Tibial nerve (tissue), 4 donors: ENCODE results near the gene SMARCA2.

Source experiments
- CTCF ChIP-seq, 5 experiments: fragments of 200-600 bp in 3 of 5; fragments of 450-650 bp in 2 of 5; sonication (generic) in 3 of 5; IDR thresholded peaks; one replicate each; pipeline ENCODE4 v1.5.1; 2016 to 2019; ENCODE audit warnings: antibody characterized with exemption in 5 of 5, mild to moderate bottlenecking in 3 of 5, moderate library complexity in 2 of 5
- EP300 ChIP-seq, 2 donors: sonication (generic); formaldehyde crosslinking; IDR thresholded peaks; one replicate each; pipeline ENCODE4 v1.6.1; 2017; ENCODE audit warnings: antibody characterized with exemption in 2 of 2, mild to moderate bottlenecking in 1 of 2
- POLR2A ChIP-seq, 2 donors: fragments of 450-650 bp; IDR thresholded peaks; one replicate each; pipeline ENCODE4 v1.6.1; 2017; ENCODE audit warnings: antibody characterized with exemption in 2 of 2, mild to moderate bottlenecking in 2 of 2, moderate library complexity in 2 of 2

DNA sequence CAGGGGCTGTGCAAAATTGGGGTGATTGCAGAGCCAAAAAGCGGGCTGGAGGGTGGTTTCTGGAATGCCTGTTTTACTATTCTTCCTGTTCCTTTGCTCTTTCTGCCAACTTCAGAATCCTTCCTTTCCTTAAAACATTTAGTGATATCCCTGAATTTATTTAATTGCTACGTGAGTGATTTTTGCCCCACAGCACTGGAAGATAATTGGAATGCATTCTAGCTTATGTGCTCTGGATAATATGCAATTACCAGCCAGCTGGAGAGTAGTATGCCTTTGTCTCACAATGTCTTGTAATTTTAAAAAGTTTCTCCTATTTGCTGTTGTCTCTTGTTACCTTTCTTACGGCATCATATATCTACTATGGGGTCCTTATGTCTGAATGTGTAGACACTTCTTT lies 115.8 kb downstream of the SMARCA2 start:
- TF ChIP-seq CTCF (IDR thresholded peaks at IDR 0.05), result no peak
- no peak for TF ChIP-seq POLR2A (IDR thresholded peaks at IDR 0.05)
- TF ChIP-seq EP300 (IDR thresholded peaks at IDR 0.05), result no peak
